Lower leg skin (tissue), 4 donors: ENCODE results near the gene PANK4. TPM values are rescaled to one million over a fixed set of nuclear protein-coding genes. Genes with fewer than 3 reads are reported as not detected.

Experiments
- DNase-seq, 2 donors: peaks; one replicate each; pipeline ENCODE4 v3.0.0-alpha.2; 2019; ENCODE audit warnings: low spot score in 2 of 2
- H3K4me3 ChIP-seq: fragments of 200-600 bp; sonication (generic); 2 replicates; pipeline ENCODE4 v1.5.1; 2017; ENCODE audit warnings: mild to moderate bottlenecking, low read depth; ENCODE audit not compliant: poor library complexity, severe bottlenecking
- CTCF ChIP-seq, 3 donors: fragments of 450-650 bp; IDR thresholded peaks; one replicate each; pipeline ENCODE4 v1.5.1; 2016; ENCODE audit warnings: antibody characterized with exemption in 3 of 3, mild to moderate bottlenecking in 3 of 3, moderate library complexity in 2 of 3
- POLR2A ChIP-seq, 2 donors: fragments of 450-650 bp; IDR thresholded peaks; one replicate each; pipeline ENCODE4 v1.6.1; 2016 to 2017; ENCODE audit warnings: antibody characterized with exemption in 2 of 2, mild to moderate bottlenecking in 1 of 2, moderate library complexity in 1 of 2
- WGBS, 2 donors: methylation state at CpG; one replicate each; pipeline ENCODE4 v1.1.5; 2018; 5-methylcytosine and 5-hydroxymethylcytosine counted together
- intact Hi-C: fragments of 100-400 bp; cut with DNase I; formaldehyde crosslinking; loops from one replicate; pipeline ENCODE4 v1.15.0; 2023; ENCODE audit warnings: low total_unique reads
- total RNA-seq, 4 donors: library from RNA; depleted of rRNA; stranded (reverse); fragments of >200 nt; gene quantifications; one replicate each; pipeline ENCODE4 v1.1.0, GENCODE V29; 2016

PANK4 gene
- total RNA-seq, 4 donors from 2014 or later, result 26.8 to 34.7 (median 32.5) TPM

- intact Hi-C loops, result no loop called here
- H3K4me3 ChIP-seq, result no peak overlapping the region
- DNase-seq, result no peak
- 65 to 80% methylated on average over 6 to 9 of the region's 9 CpGs for WGBS, 2 donors
- TF ChIP-seq POLR2A (IDR thresholded peaks at IDR 0.05) (no peak), CTCF (IDR thresholded peaks at IDR 0.05) (no peak)
Measured at GRCh38 chr1:2535981-2536380, 9.6 kb upstream of the PANK4 start.

GRCh38 chr1:2535455-2535854 lies 9.1 kb upstream of the PANK4 start:
- no peak for DNase-seq

GRCh38 chr1:2534687-2535441 lies 8.5 kb upstream of the PANK4 start:
- intact Hi-C loops, result no loop called here
- DNase-seq, result peak in 1 of 2 donors; percentile 41
- TF ChIP-seq POLR2A (IDR thresholded peaks at IDR 0.05) (no peak), CTCF (IDR thresholded peaks at IDR 0.05) (no peak)
- H3K4me3 ChIP-seq, result no peak overlapping the region
- 31 to 58% methylated on average over 16 to 18 of the region's 18 CpGs for WGBS, 2 donors

More at GRCh38 chr1:2535455-2535854, 9.1 kb upstream of the PANK4 start:
- H3K4me3 ChIP-seq, result no peak overlapping the region
- 49 to 63% methylated on average over 12 to 22 of the region's 27 CpGs for WGBS, 2 donors
- TF ChIP-seq POLR2A (IDR thresholded peaks at IDR 0.05) (no peak), CTCF (IDR thresholded peaks at IDR 0.05) (no peak)
- intact Hi-C loops, result no loop called here

DNA sequence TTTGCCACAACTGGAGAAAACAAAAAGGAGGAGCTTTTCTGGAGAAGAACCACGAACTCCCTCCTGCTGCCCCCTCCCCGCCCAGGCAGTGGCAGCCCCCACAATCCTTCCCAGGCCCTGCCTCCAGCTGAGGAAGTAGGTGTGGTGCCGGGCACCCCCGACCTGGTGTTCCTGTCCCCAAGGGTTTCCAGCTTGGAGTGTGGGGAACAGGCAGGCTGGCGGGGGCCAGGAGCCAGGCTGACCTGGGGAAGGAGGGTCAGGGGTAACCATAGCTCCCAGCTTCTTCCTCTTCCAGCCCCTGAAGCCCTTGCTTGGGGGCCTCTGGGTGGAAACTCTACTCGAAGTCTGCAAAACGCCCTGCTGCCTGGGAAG lies 7.9 kb upstream of the PANK4 start:
- WGBS, 2 donors, result 37 to 38% methylated on average over 4 to 7 of the region's 7 CpGs
- intact Hi-C loops, result no loop called here
- DNase-seq, result no peak
- H3K4me3 ChIP-seq, result no peak overlapping the region
- TF ChIP-seq CTCF (IDR thresholded peaks at IDR 0.05) (no peak), POLR2A (IDR thresholded peaks at IDR 0.05) (no peak)

DNA sequence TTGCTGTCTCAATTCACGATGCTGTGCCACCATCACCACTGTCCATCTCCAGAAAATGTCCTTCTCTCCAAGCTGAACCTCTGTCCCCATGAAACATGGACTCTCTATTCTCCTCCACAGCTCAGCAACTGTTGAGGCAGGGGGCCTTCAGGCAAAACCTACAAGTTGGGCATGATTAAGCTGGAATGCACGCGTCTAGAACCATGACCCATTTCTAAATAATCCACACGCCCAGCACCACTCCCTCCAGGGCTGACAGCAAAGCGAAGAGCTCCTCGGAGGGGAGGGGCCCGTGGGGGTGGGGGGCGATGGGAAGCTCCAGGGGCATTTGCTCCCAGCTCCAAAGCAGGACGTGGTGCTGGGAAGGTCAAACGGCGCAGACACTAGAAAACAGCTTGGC lies 7.0 kb upstream of the PANK4 start:
- intact Hi-C loops, result no loop called here
- H3K4me3 ChIP-seq, result no peak overlapping the region
- no peak for DNase-seq
- 40 to 60% methylated on average over 11 of the region's 11 CpGs for WGBS, 2 donors
- TF ChIP-seq POLR2A (IDR thresholded peaks at IDR 0.05), result no peak
- TF ChIP-seq CTCF (IDR thresholded peaks at IDR 0.05), result no peak
